GM18505 (cell line): ENCODE results near the gene PRKCQ.
"Not testable (repeated sequence)": the region's sequence is repeated elsewhere in the genome, so short reads cannot be mapped to it uniquely, and the experiment has no call there.

Experiments used
- ATAC-seq: cut with Tn5 transposase; IDR thresholded peaks from one replicate; pipeline ENCODE4 v1.9.1; 2021; ENCODE audit not compliant: unreplicated experiment
- POLR2A ChIP-seq: IDR thresholded peaks from 4 replicates; pipeline ENCODE4 v1.6.1; 2011; ENCODE audit warnings: borderline replicate concordance; ENCODE audit not compliant: insufficient read depth, insufficient read length; ENCODE audit errors: extremely low read depth

PRKCQ gene

DNA sequence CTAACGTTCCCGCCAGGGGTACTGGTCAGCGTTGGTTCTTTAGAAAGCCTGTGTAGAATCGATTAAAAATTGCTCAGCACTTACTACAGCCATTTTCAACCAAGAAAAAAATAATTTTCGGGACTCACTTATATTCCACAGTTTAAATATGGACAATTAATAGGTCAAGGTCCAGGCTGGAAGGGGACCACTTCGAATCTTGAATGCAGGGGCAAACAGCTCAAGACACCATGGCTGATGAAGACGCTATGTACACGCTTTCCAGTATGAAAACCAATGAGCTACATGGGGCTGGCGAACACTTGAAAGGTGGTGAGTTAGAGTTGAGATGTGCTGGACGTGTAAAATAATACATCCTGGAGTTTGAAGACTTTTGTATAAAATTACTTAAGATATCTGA is 87.2 kb downstream of the PRKCQ start:
- no peak for TF ChIP-seq POLR2A
- no peak for ATAC-seq

DNA sequence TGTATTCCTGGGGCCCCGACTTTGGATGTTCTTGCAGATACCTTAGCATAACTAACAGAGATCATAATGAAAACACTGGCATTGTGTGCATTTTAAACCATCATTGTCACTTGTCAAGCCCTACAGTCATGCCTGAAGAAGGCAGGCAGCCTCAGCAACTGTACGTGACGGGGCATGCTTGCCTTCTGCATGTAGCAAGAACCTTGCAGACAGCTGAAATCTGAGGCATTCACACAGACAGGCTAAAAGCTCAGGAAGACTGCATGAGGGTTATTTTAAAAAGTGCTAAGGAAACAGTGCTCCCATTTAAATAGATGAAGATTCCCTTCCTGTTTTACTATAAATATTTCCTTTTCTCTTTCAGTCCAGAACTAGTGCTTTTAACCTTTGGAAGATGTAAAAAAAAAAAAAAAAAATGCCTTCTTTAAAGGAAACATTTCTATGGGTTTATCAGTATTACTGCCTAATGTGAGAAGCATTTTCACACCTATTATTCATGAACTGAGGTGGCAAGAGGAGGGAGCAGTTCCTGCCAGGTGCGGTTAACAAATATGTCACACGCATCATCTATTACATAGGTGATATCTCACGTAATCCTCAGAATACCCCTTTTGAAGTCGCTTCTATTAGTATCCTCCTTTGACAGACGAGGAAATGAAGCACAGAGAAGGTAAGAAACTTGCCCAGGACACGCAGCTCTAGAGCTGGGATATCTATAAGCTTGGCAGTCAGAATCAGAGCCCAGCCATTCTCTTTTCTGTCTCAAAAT is 88.1 kb downstream of the PRKCQ start:
- no peak for TF ChIP-seq POLR2A
- no peak for ATAC-seq

DNA sequence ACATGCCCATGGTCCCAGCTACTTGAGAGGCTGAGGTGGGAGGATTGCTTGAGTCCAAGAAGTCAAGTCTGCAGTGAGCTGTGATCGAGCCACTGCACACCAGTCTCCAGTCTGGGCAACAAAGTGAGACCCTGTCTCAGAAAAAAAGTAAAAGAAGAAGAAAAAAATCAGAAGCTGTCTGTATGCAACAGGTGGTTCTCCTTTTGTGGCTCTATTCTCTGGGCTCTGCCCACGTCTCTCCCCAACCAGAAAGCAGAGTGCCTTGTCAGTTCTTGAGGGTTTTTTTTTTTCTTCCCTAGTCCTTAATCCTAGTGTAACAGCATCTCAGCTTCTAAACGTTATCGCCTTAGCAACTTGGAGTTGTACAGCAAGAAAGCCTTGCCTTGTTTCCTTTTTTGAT is 89.5 kb downstream of the PRKCQ start:
- no peak for ATAC-seq
- TF ChIP-seq POLR2A, result no peak

DNA sequence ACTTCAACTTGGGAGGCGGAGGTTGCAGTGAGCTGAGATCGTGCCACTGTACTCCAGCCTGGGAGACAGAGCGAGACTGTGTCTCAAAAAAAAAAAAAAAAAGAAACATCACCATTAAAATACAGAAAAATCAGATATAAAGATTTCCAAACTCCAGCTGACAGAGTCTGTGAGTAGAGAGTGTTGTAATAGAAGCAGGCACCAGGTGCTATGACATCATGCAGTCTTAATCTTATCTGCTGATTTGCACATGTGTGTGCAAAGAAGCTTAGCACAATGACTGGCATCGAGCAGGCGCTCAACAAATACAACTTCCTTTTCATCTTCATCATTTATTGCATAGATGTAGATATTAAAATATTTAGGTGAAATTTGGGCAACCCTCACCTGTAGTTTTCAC is 92.2 kb downstream of the PRKCQ start:
- ATAC-seq, result no peak
- no peak for TF ChIP-seq POLR2A

DNA sequence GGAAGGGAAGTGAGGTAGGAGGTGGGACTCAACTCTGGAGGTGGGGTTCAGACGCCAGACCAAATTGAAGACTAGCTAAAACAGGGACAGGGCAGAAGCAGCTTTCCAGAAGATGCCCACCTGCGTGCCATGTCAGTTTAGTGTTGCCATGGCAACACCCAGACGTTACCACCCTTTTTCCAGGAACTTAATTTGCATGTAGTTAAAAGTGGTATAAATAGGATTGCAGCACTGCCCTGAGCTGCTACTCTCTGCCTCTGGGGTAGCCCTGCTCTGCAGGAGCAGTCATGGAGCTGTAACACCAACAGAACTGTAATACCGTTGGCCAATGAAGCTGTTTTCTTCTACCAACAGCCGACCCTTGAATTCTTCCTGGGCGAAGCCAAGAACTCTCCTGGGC is 93.8 kb downstream of the PRKCQ start:
- no peak for ATAC-seq
- no peak for TF ChIP-seq POLR2A

DNA sequence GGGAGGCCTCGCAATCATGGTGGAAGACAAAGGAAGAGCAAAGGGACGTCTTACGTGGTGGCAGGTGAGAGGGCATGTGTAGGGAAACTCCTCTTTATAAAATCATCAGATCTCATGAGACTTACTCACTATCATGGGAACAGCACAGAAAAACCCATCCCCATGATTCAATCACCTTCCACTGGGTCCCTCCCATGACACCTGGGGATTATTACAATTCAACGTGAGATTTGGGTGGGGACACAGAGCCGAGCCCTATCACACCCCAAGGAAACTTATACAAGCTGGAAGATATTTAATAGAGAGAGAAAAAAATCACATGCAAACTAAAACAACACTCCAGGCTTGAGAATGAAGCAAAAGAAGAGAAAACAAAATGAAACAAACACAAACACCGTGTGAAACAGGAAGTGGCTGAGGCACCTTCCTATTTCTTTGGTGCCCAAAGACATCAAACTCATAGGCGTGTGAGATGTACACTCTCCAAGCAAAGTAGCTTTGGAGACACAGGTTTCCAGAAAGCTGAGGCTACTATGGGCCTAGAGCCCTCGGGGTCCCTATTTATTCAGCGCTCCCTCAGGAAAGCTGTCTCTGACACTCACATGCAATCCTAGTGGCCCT is 97.2 kb downstream of the PRKCQ start:
- no peak for ATAC-seq
- no peak for TF ChIP-seq POLR2A

DNA sequence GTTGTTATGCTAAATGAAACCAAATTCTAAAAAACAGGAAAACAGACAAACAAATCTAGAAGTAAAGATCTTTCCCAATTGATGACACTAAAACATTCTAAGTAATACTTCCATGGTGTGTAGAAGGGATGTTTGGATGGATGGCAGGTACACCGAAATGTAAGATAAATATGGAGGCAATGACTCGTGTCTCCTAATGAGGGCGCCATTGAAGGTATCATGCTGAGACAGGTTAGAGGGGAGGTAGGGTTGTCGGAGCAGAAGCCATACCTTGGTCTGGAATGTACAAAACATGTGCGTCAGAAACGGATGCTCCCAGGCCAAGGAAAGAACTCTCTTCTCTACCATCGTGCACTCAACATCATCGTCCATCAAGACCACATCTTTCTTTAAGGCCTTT is 101.4 kb downstream of the PRKCQ start:
- no peak for ATAC-seq
- TF ChIP-seq POLR2A, result no peak

DNA sequence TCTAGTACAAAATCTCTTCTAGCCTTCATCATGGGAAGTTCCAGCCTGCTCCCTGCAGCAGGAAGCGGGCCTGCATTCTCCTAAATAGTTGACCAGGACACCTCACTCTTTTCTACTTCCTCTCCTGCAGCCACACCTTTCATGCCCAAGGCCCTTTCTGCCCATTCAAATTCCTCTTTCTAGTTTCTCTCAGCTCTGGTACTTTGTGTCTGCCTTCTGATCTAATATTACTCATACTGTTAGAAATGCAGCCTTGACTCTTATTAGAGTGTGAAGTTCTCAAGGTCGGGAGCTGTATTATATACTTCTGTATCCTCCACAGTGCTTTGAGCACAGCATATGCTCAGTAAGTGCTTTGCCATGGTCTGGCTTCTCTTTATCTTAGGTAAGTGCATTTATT is 103.1 kb downstream of the PRKCQ start:
- ATAC-seq, result no peak
- no peak for TF ChIP-seq POLR2A

DNA sequence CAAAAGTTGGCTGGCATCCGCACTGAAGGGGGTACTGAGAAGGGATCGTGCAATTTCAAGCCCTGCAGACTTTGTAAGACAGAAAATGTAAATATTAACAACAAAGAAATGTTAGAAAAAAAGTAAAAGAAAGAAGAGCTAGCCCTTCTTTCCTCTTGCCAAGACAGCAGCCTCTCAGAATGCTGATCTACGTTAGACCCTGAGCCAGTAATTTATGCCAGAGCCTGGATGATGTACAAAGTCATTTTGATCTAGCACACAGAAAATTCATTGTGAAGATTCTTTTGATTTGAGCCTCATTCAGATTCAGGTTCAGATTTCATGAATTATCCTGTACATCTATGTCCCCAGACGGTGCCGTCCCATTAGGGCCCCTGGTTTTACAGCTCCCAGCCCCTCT is 105.2 kb downstream of the PRKCQ start:
- no peak for TF ChIP-seq POLR2A

DNA sequence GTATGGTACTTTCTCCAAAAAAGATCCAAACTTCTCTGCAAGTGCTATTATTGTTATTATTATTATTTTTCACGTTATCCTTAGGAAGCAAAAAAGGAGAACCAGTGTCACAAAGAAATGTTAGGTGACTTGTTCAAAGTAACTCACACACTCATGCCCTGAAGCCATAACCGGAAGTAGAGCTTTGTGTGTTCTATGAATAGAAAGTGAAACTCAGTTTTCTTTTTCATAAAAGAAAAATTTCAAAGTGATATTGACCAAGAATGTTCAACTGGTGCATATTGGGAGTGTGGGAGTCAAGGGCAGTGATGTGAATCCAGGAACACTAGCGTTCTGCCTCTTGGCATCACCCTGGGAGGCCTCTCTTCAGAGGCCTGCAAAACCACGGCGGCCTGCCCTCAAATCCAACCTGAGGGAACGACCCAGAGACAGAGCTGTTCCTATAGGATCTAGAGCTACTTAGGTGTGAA is 106.1 kb downstream of the PRKCQ start:
- TF ChIP-seq POLR2A, result no peak
- ATAC-seq, result peak; percentile 82

More for the DNA sequence above, 105.2 kb downstream of the PRKCQ start:
- no peak for ATAC-seq

DNA sequence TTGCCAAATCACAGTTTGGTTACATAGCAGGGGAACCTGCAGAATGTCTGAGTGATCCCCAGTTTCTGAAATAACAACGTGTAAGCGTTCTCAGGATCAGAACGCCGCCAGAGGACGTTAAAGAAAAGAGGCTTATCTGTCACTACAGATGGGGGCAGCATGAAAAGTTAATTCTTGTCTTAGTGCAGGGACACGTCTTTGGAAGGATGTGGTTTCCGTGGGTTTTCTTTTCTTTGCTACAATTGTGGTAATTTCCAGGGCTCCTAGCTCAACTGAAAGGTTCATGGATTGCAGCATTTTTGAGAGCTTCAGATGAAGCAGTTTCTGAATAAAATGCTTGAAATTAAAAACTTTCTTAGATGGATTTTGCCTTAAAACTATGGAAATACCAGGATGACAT is 106.6 kb downstream of the PRKCQ start:
- no peak for TF ChIP-seq POLR2A
- no peak for ATAC-seq

DNA sequence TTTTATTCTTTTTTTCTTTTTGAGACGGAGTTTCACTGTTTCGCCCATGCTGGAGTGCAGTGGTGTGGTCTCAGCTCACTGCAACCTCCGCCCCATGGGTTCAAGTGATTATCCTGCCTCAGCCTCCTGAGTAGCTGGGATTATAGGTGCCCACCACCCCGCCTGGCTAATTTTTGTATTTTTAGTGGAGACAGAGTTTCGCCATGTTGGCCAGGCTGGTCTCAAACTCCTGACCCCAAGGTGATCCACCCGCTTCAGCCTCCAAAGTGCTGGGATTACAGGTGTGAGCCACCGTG is 107.4 kb downstream of the PRKCQ start:
- ATAC-seq, result not testable (repeated sequence)

DNA sequence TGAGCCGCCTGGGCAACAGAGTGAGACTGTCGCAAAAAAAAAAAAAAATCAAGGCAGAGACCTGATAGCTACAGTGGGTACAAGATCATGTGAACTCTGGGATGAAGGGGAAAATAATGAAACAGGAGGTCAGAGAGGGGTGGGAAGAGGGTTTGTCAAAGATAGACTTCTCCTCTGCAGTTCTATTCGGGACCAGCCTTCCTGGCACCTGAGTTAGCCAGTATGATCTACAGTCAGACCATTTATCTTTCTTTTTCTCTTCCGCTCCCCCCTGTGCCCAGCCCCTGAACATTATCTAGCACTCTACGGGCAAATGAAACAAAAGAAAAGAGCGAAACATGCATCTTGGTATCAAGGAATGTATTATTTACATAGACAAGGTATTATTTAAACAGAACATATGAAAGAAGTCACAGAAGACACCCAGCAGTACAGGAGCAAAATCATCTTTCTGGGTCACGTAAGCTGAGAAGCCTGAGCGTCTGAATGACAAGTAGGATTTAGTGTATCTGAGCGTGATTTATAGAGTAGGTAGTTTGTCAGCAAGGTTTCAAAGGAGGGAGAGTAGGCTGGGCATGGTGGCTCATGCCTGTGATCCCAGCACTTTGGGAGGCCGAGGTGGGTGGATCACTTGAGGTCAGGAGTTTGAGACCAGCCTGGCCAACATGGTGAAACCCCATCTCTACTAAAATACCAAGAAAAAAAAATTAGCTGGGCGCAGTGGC is 109.0 kb downstream of the PRKCQ start:
- TF ChIP-seq POLR2A, result no peak
- no peak for ATAC-seq

DNA sequence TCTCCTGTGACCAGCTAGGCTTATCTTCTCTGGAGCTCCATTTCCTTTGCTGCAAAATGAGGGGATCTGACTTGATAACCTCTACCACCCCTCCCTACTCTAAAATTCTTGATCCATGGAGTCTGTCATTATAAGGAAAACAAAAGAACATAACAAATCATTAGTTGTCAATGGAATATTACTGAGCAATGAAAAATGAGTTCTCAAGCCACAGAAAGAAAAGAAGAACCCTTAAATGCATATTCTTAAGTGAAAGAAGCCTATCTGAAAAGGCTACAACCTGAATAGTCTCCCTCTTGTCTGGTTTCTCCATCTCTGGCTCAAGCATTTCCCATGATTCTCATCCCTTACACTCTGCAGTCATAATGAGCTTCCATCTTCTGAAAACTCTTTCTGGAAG is 110.4 kb downstream of the PRKCQ start:
- ATAC-seq, result no peak
- no peak for TF ChIP-seq POLR2A
